NCI-H187 treated with DMSO at 0.1 percent for 48 hours (cell line): ENCODE results near the gene CHCHD3.

Source experiments
- DNase-seq: peaks from one replicate; lab custom pipeline; 2025; lab: John Stamatoyannopoulos, UW

Gene CHCHD3

DNA sequence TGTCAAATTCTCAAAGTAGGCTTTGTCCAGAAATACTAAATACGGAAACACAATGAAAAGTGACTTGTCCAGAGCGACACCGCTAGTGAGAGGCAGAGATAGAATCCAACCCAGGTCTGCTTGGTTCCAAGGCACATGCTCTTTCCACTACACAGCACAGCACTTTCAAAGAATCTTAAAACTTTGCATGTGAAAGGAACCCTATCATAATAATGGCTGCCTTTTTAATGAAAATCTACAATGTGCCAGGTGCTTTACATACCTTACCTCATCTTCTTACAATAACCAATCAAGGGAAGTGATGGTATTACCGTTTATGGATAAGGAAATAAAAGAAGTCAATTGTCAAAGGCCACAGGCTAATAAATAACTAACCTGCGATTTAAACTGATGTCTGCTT lies 2.6 kb downstream of the CHCHD3 start:
- no peak for DNase-seq

DNA sequence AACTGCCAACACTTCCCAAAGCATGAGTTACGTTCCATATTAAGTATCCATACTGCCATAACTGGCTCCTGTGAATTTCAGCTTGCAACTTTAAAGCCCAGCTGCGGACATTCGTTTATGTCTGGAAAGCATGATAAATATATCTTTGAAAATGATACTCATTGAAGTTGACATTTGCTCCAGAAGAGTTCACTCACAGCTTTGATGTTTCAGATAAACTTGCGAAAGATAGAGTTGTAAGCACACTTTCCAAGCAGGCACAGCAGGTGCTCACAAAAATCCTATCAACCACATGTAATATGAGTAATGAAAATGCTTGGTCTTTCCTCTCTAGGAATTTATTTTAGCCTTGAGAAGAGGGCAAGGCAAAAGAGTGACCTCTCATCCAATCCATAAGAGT lies 4.5 kb downstream of the CHCHD3 start:
- DNase-seq = no peak

DNA sequence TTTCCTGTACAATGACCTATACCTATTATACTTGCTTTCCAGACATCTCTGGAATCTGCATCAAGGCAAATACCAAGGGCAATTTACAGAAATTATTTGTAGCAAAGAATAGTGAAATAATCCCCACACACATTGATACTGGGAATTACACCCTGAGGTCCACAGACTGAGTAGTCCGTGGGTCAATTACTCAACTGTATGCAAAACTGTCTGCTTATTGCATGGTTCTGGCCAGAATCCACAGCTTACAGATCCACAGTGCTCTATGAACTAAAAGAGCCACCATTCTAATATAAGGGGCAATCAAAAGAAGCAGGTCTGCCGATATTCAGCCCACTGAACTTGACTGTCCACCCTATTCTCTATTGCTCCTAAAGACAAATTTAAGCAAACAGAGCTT lies 5.7 kb downstream of the CHCHD3 start:
- DNase-seq = no peak

DNA sequence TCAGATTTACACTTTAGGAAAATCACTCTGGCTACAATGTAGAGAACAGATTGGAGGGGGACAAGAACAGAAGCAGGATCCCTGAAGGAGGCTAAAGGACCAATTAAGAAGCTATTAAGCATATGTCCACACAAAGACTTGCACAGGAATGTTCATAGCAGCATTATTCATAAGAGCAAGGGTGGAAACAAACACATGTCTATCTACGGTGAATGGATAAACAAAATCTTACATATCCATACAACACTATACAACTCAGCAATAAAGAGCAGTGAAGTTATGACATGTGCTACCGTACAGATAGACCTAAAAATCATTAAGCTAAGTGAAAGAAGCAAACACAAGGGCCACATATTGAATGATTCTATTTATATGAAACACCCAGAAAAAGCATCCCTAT lies 10.4 kb downstream of the CHCHD3 start:
- DNase-seq = no peak

DNA sequence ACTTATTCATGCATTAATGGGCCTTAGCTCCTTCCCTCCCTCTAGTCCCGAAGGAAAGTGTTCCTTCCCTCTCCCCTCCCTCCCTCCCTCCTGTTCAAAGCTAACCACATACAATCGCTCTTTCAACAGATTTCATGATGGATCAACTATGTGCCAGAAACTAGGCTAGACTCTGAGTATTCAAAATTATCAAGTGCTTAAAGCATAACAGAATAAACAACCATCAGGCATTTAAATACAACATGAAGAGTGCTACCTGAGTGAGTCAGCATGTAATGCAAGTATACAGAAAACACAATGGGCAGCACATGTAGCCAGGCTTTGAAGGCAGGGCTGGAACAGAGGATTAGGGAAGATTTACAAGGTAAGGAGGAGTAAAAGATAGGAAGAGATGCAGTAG lies 11.3 kb downstream of the CHCHD3 start:
- DNase-seq = no peak

DNA sequence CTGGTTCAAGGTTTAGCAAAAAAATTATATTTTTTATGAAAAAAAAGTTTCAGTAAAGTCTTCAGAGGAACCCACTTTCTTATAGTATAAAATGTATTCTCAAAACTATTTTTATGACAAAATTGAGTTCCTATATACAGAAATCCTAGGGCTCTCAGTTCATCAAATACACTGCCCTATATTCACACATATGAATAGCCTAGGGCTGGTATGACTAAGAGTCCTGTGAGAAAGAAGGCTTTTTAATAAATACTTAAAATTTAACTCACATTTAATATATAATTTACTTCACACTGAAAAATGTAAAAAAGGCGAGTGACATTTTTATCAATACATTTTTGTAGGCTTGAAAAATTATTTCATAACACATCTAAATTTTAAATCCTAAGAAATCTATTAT lies 16.6 kb downstream of the CHCHD3 start:
- no peak for DNase-seq

DNA sequence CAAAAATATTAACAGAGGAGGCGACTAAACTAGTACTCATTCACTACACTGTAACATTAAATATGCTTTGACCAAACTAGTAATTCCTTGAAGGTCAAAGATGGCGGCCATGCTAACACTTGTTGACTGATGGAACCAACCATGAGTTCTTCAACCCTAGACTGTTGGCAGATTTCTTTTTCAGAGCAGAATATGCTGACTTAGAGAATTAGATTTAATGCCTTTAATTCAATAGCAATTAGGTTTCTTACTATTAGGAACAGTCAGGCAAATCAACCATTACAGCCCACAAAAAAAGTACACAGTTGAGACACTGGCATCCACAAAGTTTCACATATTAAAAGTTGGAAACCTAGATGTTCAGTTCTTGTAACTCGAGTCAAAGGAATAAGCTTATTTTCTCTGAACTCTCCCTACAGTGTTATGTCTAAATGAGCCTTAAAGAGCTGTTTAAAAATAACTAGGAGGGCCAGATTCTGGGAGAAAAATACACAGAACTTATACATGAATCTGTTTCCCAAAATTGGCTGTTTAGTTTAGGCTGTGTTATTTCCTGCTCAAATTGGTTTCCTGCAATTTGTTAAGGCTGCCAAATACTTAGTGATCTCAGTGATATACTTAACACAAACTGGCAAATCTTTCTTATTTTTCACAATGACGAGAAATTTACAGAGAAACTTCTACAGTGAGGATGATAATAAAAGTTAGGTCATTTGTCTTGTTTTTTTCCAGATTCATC lies 17.6 kb downstream of the CHCHD3 start:
- DNase-seq = no peak

DNA sequence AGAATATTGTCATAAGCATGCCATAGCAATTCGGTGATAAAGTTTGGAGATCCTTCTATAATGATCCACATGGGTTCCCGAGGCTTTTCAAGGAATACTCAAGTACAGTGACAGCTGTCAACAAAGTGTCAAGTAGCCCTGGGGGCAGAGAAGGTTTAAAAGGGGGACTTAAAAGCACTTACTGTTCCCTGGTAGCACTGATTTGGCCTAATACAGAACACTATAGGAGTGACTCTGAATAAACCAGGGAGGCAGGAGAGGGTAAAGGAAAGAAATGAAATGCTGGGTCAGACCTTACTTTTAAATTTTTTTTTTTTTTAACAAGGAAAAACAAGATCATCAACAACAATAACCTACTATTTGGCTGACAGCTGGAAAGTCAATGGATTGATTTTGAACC lies 20.1 kb downstream of the CHCHD3 start:
- DNase-seq = no peak

DNA sequence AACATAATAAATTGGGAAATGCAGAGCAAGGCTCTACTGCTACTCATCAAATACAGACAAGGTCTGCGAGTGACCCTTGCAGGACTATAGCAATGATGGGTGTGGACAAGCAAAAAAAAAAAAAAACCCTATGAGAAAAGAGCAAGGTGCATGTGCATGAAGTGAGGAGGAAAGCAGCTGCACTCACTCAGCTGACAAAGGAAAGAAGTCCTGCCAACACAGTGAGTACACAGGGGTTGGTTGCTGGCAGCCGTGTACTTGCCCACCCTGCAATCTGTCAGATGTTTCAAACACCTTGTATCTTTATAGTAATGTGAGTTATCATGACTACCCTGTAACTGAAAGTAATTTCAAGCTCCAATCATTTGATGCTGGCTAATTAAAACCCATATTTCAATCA lies 20.5 kb downstream of the CHCHD3 start:
- no peak for DNase-seq

DNA sequence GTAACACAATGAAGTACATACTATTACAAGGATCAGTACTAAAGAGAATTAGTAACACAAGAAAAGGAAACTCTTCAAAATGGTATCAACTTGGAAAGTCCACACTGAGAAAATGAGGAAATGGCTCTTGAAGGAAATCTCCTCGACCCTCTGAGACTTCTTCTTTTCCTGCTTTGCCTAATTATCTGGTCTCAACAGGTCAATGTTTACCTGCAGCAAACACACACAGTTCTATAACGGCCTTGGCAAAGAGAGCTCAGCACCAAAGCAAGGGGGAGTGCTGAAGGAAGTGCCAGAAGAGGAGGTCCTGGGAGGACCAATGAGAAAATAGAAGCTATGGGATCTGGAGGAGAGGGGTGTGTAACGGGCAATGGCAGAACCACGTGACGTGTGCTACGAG lies 21.9 kb downstream of the CHCHD3 start:
- no peak for DNase-seq

DNA sequence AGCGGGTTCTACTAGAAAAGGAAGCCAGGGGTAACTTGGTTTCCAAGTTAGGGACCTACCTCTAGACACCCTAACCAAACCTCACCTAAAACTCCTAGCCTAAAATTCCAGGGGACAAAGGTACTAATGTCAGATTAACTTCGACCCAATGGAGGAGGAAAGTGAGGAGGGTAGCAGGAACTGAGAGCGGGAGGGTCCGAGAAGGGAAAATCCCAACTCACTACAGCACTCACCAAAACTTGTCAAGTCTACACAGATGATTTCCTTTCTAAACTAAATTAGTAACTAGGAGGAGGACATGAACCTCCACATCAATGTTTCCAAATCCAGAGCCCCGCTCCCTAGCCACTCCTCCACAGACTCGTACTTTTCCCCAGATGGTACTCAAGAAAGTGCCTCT lies 22.6 kb downstream of the CHCHD3 start:
- no peak for DNase-seq

DNA sequence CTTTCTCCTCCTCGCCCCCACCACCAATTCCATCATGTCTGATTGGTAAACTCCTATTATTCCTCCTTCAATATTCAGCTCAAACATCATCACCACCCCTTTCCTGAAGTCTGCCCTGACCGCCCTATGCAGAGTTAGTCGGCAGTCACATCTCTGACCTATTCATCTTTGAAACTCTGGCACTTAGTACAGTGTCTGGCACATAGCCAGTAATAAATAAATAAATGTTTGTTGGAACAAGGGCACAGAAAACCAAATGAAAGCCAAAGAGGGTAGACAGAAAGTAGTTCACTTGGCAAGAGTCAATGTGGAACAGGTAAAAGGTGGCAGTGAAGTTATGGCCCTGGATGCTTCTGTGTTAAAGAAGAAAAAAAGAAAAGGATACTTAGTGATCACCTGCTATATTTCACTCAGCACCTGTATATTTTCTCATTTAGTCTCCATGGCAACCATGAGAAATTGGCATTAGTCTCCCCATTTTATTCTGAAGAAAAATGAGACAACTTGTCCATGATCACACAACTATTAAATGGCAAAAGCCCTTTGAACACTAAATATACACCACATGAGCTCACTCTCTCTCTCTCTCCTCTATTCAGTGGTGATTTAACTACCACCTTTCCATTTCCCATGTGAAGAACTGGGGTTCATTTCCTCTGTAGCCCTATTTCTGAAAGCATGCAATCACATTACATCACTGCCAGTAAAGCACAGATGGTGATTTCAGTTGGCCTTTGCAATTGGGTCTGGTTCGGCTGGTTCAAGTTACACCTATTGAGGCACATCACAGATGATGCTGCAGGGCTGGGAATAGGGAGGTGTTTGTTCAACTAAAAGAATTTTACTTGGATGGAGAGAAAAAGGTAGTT lies 25.3 kb downstream of the CHCHD3 start:
- no peak for DNase-seq

DNA sequence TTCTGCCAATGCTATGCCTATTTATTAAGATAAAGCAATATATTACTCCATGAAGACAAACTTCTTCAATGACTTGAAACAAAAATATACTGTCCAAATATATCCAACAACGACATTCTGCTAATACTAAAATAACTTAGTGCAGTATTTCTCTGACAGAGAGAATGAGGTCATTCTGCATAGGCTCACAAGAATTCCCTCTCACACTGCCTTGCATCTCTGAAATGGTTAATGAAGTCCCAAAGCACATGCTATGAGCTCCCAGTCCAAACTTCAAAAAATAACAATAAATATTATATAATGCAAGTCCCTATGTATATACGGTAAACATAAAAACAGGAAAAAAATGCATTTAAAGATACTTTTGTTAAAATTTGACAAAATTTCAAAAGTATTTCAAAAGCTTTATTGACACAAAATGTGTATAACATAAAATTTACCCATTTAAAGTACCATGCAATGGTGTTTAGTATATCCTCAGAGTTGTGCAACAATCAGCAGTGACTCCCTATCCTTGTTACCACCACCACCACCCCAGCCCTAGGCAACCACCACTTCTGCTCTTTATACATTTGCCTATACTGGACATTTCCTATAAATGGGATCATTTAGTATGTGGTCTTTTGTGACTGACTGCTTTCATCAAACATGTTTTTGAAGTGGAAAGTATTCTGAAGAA lies 27.6 kb downstream of the CHCHD3 start:
- no peak for DNase-seq

DNA sequence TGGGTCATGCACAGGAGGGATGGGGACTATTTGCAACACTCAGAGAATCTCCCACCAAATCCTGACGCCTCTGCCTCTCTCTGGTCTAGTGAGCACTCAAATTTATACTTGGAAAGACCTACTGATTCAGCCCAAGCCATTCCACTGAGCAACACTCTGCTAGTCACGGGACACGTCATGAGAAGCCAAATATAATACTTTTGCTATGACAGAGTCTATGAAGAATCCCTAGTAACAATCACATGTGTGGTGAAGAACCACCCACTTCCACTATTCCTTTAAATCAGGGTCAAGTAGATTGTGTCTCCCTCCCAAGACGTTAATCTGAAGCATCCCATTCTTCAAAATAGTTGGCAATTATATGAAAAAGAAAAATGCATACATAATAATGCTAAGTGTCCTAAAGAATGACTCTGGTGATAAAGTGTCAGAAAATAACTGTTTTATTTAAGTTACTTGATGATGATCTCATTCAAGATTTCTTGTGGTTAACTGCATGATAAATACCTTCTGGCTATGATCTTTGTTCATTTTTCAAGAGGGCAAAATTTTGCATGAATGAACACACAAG lies 28.5 kb downstream of the CHCHD3 start:
- DNase-seq = no peak

DNA sequence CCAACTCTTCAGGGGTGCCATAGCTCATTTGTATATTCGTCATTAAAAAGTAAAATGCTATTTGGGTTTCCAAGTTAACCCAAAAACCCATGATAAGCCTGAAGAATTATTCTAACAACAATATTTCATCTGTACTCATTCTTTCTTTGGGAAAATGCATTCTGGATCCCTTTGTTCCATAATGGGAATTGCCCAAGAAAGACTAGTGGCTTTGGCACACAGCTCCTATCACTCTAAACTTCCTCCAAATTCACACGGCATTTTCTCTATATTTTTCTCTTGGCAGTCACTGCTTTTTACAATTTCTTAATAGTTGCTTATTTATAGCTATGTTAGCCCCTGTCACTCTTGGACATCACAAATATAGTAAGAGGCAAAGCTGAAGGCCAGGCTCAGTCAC lies 29.1 kb downstream of the CHCHD3 start:
- DNase-seq = no peak

DNA sequence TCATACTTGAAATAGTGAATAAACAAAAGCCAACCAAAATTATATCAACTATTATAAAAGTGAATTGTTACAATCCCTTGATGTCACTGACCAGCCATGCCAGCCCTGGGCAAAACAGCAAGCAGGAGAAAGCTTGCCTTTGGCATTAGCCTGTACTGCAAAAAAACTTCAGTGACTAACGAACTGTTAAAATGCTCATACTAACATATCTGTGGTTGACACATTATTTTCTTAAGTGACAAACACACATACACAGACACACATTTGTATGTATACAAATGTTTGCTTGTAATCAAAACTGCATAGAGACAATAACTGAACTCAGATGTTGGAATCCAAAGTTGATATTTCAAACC lies 29.5 kb downstream of the CHCHD3 start:
- no peak for DNase-seq

DNA sequence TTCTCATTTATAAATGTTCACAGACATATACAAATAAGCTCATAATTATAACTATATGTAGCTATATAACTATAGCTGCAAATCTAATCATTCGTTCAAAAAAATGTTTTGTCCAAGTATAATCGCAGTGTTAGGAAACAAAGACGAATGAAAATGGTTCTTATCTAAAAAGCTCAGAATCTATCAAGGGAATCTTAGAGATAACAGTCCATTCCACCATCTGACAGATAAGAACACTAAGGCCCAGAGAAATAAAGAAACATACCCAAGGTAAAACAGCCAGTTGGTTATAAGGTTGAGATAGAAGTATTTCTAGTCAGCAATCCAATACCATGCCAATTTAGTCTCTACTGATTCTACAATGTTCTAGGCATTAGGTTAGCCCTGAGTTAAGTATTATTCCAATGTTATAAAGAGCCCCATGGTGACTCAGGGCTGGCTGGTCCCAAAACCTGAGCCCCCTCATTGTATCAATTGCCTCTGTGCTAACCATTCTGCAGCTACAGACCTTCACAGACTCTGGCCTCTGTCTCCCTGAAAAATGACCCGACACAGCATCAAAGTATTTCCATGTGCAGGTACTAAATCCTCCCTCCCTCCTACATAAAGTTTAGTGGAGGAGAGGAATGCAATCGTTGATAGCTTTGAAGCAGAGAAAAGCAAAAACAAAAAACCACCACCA lies 30.0 kb downstream of the CHCHD3 start:
- no peak for DNase-seq

DNA sequence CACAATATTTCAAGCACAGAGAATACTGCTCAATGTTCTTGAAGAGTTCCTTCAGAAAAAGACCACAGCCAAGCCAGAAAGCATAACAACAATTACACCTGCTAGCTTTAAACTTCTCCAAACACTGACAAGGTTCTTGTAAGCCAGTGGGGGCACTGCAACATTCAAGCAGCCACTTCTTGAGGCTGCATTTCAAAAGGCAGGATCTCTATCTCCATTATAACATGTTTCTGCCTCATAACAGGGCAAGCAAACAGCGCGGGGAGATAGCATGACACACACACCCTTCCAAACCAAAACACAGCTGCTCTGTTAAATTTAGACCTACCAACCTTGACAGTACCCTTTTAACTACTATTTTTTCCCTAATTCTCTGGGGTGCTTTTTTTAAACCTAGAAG lies 30.8 kb downstream of the CHCHD3 start:
- peak; percentile 57 for DNase-seq

DNA sequence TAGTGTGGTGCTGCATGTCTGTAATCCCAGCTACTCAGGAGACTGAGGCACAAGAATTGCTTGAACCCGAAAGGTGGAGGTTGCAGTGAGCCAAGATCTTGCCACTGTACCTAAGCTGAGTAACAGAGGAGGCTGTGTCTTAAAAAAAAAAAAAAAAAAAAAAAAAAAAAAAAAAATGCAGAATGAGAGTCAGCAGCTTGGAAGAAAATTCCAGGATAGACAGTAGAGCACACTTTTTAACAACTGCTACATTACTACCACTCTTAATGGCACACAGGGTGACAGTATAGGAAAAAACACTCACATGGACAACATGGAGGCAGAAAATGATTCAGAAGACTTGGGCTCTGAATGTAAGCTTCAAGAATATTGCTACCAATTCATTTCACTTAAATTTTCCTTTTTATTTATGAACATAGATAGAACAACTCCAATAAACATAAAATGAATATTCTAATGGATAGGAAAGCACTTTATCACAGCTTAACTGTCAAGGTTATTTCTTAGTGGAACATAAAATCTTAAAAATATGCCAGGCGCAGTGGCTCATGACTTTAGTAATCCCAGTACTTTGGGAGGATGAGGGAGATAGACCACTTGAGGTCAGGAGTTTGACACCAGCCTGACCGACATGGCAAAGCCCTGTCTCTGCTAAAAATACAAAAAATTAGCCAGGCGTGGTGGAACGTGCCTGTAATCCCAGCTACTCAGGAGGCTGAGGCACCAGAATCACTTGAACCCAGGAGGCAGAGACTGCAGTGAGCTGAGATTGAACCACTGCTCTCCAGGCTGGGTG lies 31.5 kb downstream of the CHCHD3 start:
- no peak for DNase-seq

DNA sequence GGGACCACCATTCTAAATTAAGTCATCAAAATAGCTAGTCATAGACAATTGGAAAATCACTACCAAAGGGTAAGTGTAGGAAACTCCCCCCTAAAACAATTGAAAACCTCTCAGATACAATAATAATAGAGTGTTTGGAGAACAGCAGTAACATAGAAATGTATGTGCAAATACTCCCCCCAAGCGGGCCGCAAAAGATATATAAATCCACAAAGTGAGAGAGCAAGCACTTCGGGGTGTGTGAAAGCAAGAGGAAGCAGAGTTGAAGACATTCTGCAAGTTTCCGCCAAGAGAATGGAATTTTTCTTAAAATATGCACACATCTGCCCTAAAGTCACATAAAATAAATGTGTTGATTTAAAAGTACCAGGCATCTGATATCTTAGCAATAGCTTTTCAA lies 33.3 kb downstream of the CHCHD3 start:
- DNase-seq = no peak

DNA sequence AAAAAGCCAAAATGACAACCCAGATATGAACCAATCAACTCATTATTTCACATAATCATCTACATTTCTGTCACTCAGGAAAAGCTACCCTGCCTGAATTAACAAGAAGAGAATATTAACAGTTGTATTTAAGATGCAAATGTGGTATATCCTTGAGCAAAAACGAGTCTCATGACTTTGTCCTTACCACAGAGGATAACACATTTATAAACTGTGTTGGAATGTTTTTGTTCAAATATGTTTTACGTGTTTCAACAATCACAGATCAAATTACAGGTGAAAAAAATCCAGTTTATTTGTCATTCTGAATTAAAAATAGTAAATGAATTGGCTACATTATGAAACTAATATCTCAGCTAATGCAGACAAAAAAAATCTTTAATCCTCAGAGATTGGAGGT lies 34.6 kb downstream of the CHCHD3 start:
- no peak for DNase-seq
